Skeletal muscle satellite cell (primary cell): ENCODE data around the gene SLF2.
A peak's percentile ranks its signal among the peaks of the same experiment; 100 is the strongest.

Experiments used
- H3K27me3 ChIP-seq: 2 replicates; pipeline ENCODE4 v1.7.0; 2013; ENCODE audit warnings: low read length; ENCODE audit not compliant: control insufficient read depth, insufficient read depth
- H3K36me3 ChIP-seq: 2 replicates; pipeline ENCODE4 v1.7.0; 2013; ENCODE audit warnings: mild to moderate bottlenecking, control low read depth, low read length; ENCODE audit not compliant: insufficient read depth
- H3K4me1 ChIP-seq: 2 replicates; pipeline ENCODE4 v1.7.0; 2013; ENCODE audit warnings: low read length; ENCODE audit not compliant: control insufficient read depth, insufficient read depth
- H3K4me2 ChIP-seq: 2 replicates; pipeline ENCODE4 v1.7.0; 2013; ENCODE audit warnings: mild to moderate bottlenecking, low read length
- H3K4me3 ChIP-seq: 2 replicates; pipeline ENCODE4 v1.7.0; 2013; ENCODE audit warnings: low read length
- H3K9ac ChIP-seq: 2 replicates; pipeline ENCODE4 v1.7.0; 2013; ENCODE audit warnings: mild to moderate bottlenecking, low read depth, low read length, moderate library complexity
- H3K9me3 ChIP-seq: replicated peaks from 2 replicates; pipeline ENCODE4 v1.7.0; 2013; ENCODE audit warnings: mild to moderate bottlenecking, control low read depth, low read length

SLF2 gene

DNA sequence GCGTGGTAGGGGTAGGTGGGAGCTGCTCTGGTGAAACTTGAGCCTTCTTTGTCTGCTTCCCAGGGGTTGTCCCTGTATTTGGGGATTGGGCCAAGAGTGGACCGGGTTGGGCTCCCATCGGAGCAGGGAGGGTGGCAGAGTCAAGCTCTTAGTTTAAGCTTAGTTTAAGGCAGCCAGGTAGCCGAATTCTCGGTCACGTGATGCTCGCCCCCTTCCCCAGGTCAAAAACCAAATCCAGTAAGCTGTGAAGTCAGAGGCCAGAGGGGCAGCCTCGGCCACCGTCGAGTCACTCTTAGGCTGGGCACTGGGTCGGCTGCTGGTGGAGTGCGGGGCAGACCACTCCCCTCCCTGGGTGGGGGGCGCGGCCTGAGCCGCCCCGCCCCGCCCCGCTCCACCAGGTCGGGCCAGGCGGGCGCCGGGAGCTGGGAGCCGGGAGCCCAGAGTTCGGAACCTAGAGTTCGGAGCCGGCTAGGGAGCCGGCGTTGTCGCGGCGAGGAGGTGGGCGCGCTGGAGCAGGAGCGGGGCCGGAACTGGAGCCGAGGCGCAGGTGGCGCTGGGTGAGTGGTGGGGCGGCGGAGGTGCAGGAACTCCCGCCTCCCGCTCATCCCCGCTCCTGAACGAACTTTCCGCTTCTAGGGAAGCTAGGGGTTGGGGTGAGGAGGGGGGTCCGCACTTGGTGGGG lies 84.1 kb downstream of the SLF2 start:
- Histone ChIP-seq H3K4me1 (peaks cover 25% of the 10 kb centered on the region), H3K9ac (peak overlapping the region; percentile 98), H3K4me3 (peak overlapping the region; percentile 76), H3K36me3 (peaks cover 10% of the 10 kb centered on the region), H3K27me3 (no peaks in the 10 kb centered on the region), H3K4me2 (peak overlapping the region; percentile 99), H3K9me3 (no peaks in the 10 kb centered on the region)

DNA sequence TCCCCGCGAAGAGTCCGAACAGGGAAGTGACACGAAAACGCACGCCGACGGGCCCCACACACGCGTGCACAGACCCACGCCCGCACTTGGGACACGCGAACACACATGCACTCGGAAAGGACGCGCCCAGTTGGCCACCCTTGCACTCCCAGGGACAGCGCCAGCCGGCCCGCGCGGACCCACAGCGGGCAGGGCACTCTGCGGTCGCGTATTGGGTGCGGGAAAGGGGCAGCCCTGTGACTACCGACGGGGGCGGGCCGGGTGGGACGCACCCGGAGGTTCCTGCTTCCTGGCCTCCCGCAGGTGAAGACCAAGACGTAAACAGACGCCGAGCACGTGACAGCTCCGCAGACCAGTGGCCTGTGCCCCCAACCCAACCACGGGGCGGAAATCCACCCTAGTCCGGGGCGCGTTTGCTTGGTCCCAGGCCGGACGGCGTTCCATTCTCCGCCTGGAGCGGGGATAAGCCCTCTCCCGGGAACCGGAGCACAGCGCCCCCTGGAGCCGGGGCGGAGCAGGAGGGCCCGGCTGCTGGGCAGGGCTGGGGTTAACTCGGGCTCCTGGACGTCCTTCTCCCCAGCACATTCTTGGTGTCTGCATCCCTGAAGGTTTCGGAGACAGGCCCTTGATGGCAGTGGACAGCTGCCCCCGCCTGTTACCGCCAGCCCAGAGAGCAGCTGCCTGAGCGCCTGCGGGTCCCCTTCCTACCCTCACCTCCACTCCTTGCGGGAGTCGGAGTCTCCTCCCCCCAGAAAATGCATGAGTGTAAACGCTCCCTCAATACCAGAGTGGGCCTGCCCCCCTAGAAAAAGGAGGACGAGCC lies 84.8 kb downstream of the SLF2 start:
- peaks cover 33% of the 10 kb centered on the region for H3K4me1 ChIP-seq
- H3K36me3 ChIP-seq: peaks cover 13% of the 10 kb centered on the region
- peak overlapping the region; percentile 98 for H3K9ac ChIP-seq
- H3K9me3 ChIP-seq: no peaks in the 10 kb centered on the region
- peak overlapping the region; percentile 76 for H3K4me3 ChIP-seq
- H3K27me3 ChIP-seq: no peaks in the 10 kb centered on the region
- H3K4me2 ChIP-seq: peak overlapping the region; percentile 99

- Histone ChIP-seq H3K4me1 (peaks cover 35% of the 10 kb centered on the region), H3K9ac (peak overlapping the region; percentile 98), H3K4me3 (peak overlapping the region; percentile 76), H3K27me3 (no peaks in the 10 kb centered on the region), H3K9me3 (no peaks in the 10 kb centered on the region), H3K36me3 (peaks cover 16% of the 10 kb centered on the region), H3K4me2 (peak overlapping the region; percentile 99)
Measured at GRCh38 chr10:100998183-100998990, 85.6 kb downstream of the SLF2 start.

GRCh38 chr10:100998991-100999741 lies 86.4 kb downstream of the SLF2 start:
- H3K27me3 ChIP-seq: no peaks in the 10 kb centered on the region
- H3K4me1 ChIP-seq: peaks cover 35% of the 10 kb centered on the region
- H3K4me3 ChIP-seq: peak overlapping the region; percentile 76
- peaks cover 19% of the 10 kb centered on the region for H3K36me3 ChIP-seq
- peak overlapping the region; percentile 98 for H3K9ac ChIP-seq
- no peaks in the 10 kb centered on the region for H3K9me3 ChIP-seq
- H3K4me2 ChIP-seq: peak overlapping the region; percentile 99

DNA sequence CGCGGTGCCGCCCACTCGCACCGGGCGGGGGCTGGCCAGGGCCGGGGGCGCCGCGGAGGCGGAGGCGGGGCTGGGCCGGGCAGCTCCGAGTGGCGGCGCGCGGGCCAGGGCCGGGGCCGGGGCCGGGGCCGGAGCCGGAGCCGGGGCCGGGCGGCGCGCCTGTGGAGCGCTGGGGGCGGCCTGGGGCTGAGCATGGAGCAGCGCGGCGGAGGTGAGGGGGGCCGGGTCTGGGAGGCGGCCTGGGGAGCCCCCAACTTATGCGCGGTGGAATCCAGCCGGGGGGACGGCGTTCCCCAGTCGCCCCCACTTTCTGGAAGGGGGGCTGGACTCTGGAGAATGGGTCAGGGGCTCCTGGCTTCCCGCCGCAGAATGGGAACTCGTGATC lies 87.0 kb downstream of the SLF2 start, which contains the start of gene LZTS2:
LZTS2 (plus strand) TSS at position 67 of the 385 bp plus-strand sequence. CDS start 2,731 bp downstream, outside the sequence.
- Histone ChIP-seq H3K9ac (peak within 1 kb of the TSS; percentile 98), H3K4me1 (peaks cover 35% of the 10 kb centered on the region), H3K4me2 (peak within 1 kb of the TSS; percentile 99), H3K36me3 (peaks cover 23% of the 10 kb centered on the region), H3K9me3 (no peaks in the 10 kb centered on the region), H3K27me3 (no peaks in the 10 kb centered on the region), H3K4me3 (peak within 1 kb of the TSS; percentile 76)

- Histone ChIP-seq H3K4me1 (peaks cover 35% of the 10 kb centered on the region), H3K36me3 (peaks cover 28% of the 10 kb centered on the region), H3K9ac (peak overlapping the region; percentile 98)
Measured at GRCh38 chr10:101000127-101000914, 87.6 kb downstream of the SLF2 start.

DNA sequence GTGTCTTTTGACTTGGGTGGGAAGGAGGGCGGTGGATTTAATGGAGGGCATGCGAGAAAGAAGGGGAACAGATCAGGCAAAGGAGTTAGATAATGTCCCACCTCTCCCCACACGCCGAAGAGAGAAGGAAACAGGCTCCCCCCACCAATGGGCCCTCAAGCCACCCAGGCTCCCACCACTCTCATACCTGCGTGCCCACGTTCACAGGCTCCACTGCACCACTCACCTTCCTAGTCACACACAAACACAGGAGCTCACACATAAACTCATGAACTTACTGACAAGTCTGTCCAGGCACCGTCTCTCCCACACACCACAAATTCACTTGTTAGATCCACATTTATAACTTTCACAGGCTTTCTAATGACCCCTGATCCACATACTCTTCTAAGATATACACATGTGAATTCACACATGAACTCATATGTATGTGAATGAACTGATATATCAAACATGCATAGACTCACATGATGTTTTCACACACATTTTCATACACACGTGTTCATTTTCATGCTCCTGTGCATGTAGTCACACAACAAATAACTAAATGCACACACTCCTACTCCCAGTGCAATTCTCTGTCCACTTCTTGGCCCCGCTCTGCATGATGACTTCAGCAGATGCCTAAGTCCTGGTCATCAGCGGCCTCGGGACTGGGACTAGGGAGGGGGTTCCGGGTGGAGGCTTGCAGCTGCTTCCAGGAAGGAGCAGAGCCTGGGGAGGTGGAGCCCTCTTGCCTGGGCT lies 88.3 kb downstream of the SLF2 start:
- peak overlapping the region; percentile 98 for H3K9ac ChIP-seq
- peak overlapping the region; percentile 76 for H3K4me3 ChIP-seq
- no peaks in the 10 kb centered on the region for H3K27me3 ChIP-seq
- H3K4me2 ChIP-seq: peak overlapping the region; percentile 84
- H3K9me3 ChIP-seq: no peaks in the 10 kb centered on the region
- peaks cover 35% of the 10 kb centered on the region for H3K36me3 ChIP-seq
- peaks cover 35% of the 10 kb centered on the region for H3K4me1 ChIP-seq

More at GRCh38 chr10:101000127-101000914, 87.6 kb downstream of the SLF2 start:
- H3K4me2 ChIP-seq: peak overlapping the region; percentile 84
- H3K27me3 ChIP-seq: no peaks in the 10 kb centered on the region
- peak overlapping the region; percentile 76 for H3K4me3 ChIP-seq
- no peaks in the 10 kb centered on the region for H3K9me3 ChIP-seq

- H3K9ac ChIP-seq: peak overlapping the region; percentile 98
- H3K9me3 ChIP-seq: no peaks in the 10 kb centered on the region
- H3K27me3 ChIP-seq: no peaks in the 10 kb centered on the region
- peak overlapping the region; percentile 76 for H3K4me3 ChIP-seq
- peaks cover 41% of the 10 kb centered on the region for H3K36me3 ChIP-seq
- peak overlapping the region; percentile 84 for H3K4me2 ChIP-seq
- H3K4me1 ChIP-seq: peaks cover 36% of the 10 kb centered on the region
Measured at GRCh38 chr10:101001659-101002035, 88.9 kb downstream of the SLF2 start.

DNA sequence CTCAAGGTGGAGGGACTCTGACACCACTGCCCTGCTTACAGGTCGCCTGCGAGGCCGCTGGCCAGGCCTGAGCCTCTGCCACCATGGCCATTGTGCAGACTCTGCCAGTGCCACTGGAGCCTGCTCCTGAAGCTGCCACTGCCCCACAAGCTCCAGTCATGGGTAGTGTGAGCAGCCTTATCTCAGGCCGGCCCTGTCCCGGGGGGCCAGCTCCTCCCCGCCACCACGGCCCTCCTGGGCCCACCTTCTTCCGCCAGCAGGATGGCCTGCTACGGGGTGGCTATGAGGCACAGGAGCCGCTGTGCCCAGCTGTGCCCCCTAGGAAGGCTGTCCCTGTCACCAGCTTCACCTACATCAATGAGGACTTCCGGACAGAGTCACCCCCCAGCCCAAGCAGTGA lies 89.7 kb downstream of the SLF2 start:
- Histone ChIP-seq H3K4me1 (peaks cover 41% of the 10 kb centered on the region), H3K36me3 (peaks cover 49% of the 10 kb centered on the region), H3K9ac (peak overlapping the region; percentile 98)

More for the DNA sequence above, 89.7 kb downstream of the SLF2 start:
- Histone ChIP-seq H3K4me2 (peak overlapping the region; percentile 84), H3K9me3 (no peaks in the 10 kb centered on the region), H3K27me3 (no peaks in the 10 kb centered on the region), H3K4me3 (no peak overlapping the region)
